ENCODE measurements around the gene IFIT3. TPM values are rescaled to one million over a fixed set of nuclear protein-coding genes. Genes with fewer than 3 reads are reported as not detected.
A peak's percentile ranks its signal among the peaks of the same experiment; 100 is the strongest.

Gene IFIT3
- total and polyA plus RNA-seq, 7 experiments from 2014 or later, result 1.8 to 22.3 (median 4.1) TPM

DNA sequence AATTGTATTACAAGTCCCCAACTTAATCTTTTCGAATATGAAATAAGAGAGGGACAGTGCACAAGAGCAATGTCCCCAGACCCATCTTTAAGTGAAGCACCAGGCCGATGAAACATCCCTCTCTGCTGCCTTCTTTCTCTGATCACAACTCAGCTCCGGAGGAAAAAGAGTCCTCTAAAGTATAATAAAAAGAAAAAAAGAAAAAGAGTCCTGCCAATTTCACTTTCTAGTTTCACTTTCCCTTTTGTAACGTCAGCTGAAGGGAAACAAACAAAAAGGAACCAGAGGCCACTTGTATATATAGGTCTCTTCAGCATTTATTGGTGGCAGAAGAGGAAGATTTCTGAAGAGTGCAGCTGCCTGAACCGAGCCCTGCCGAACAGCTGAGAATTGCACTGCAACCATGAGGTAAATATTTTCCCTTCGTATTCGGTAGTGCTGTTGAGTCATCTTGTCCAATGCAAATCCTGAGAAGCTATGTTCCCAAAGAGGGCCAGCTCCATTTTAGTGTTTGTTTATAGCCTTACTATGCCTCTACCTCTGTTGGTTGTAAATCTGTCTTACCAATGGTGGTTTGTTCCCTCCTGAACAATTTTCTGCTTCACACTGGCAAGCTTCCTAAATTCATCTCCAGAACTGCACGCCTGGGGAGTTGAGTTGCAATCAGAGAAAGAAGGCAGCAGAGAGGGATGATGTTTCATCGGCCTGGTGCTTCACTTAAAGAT, 25.9 kb upstream of the IFIT3 start, which contains the start of gene IFIT2:
TSS of gene IFIT2 (plus strand) at position 326 of the 725 bp plus-strand sequence. CDS start at position 404, 78 bp downstream.
- peak within 1 kb of the TSS; percentile 71 for H3K27ac ChIP-seq (ENCODE audit: low read depth, low read length)
- peak within 1 kb of the TSS; percentile 76 for H3K4me3 ChIP-seq (ENCODE audit: low read length)
- H3K4me1 ChIP-seq (ENCODE audit: control insufficient read depth in 2 of 2, insufficient read depth in 2 of 2, low read length in 2 of 2), result peaks cover 15 to 24% of the 10 kb centered on the region in 2 donors
- CTCF ChIA-PET, result interaction anchor here (0.9 to 2.9 kb wide), 5 partner anchors 9 to 91 kb away, joined by 3 to 13 read pairs (median 4); partner anchors contain the start of gene IFIT1
- POLR2A ChIA-PET, result interaction anchor here (0.6 to 6.9 kb wide), 15 partner anchors 9 to 1440 kb away, joined by 3 to 46 read pairs (median 4); partner anchors contain the start of genes IFIT1, IFIT3, IFIT5 and LIPA
- H3K36me3 ChIP-seq (ENCODE audit: control insufficient read depth in 2 of 3, insufficient read depth in 3 of 3, low read length in 3 of 3), result peaks cover 0 to 13% (median 0%) of the 10 kb centered on the region in 3 experiments
- H3K9me3 Mint-ChIP-seq, result peaks cover 2 to 39% (median 6%) of the 10 kb centered on the region in 11 donors
- H3K27me3 ChIP-seq (ENCODE audit: control insufficient read depth in 2 of 2, insufficient read depth in 2 of 2, low read length in 2 of 2), result no peaks in the 10 kb centered on the region
- H3K27me3 Mint-ChIP-seq, result peaks cover 0 to 25% (median 0%) of the 10 kb centered on the region in 5 donors
- DNase-seq (peak in 7 of 9 donors; percentile 50 to 72 (median 60)), ATAC-seq (peak; percentile 86)
- intact Hi-C loops (cut with micrococcal nuclease), result loop anchor here (1.0 to 5.0 kb wide), 10 partner anchors 26 to 1440 kb away; partner anchors contain the start of genes IFIT1 (in 2 of the 2), IFIT5 (in 2 of the 2), KIF20B (in 1 of the 2) and KLLN (in 1 of the 2)
- H3K36me3 Mint-ChIP-seq, result peaks cover 18 to 34% (median 31%) of the 10 kb centered on the region in 5 donors
- peaks cover 0 to 5% (median 0%) of the 10 kb centered on the region in 3 experiments for H3K9me3 ChIP-seq (ENCODE audit: control insufficient read depth in 2 of 3, low read length in 3 of 3)
- peaks cover 24 to 60% (median 44%) of the 10 kb centered on the region in 7 donors for H3K4me1 Mint-ChIP-seq
- H3K4me3 Mint-ChIP-seq, result peak within 1 kb of the TSS; percentile 83 to 99 (median 94)
- peak within 1 kb of the TSS; percentile 88 to 98 (median 97) for H3K27ac Mint-ChIP-seq

DNA sequence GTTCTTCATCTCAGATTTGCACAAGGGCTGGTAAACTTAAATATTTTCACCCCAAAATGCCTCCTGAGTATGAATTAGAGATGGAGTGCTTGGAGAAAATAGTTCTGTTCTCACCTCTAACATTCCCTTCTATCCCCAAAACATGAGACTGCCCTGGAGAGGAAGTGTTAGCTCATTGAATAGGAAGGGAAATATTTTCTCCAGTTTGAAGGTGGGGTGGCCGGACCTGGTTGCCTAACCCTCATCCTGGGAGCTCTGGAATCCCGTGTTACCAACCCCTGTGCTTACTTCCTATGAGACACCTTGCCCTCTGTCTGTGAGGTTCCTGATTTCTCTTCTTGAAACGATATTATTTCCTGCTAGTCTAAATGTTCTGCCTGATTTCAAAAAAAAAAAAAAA, 25.2 kb upstream of the IFIT3 start:
- ChIA-PET POLR2A (interaction anchor here (0.8 to 6.9 kb wide), 8 partner anchors 14 to 1440 kb away, joined by 3 to 46 read pairs (median 12); partner anchors contain the start of genes IFIT1, IFIT3, IFIT5 and LIPA), CTCF (interaction anchor here (1.1 to 2.9 kb wide), 2 partner anchors 10 to 67 kb away, joined by 3 to 13 read pairs; no protein-coding TSS in a partner anchor)
- H3K9me3 Mint-ChIP-seq, result peaks cover 2 to 46% (median 9%) of the 10 kb centered on the region in 11 donors
- Histone ChIP-seq H3K4me3 (ENCODE audit: low read length) (peak overlapping the region; percentile 76), H3K9me3 (ENCODE audit: control insufficient read depth in 2 of 3, low read length in 3 of 3) (peaks cover 0 to 5% (median 5%) of the 10 kb centered on the region in 3 experiments), H3K4me1 (ENCODE audit: control insufficient read depth in 2 of 2, insufficient read depth in 2 of 2, low read length in 2 of 2) (peaks cover 15 to 24% of the 10 kb centered on the region in 2 donors), H3K27me3 (ENCODE audit: control insufficient read depth in 2 of 2, insufficient read depth in 2 of 2, low read length in 2 of 2) (no peaks in the 10 kb centered on the region), H3K27ac (ENCODE audit: low read depth, low read length) (peak overlapping the region; percentile 71), H3K36me3 (ENCODE audit: control insufficient read depth in 2 of 3, insufficient read depth in 3 of 3, low read length in 3 of 3) (peaks cover 0 to 20% (median 0%) of the 10 kb centered on the region in 3 experiments)
- peak overlapping the region; percentile 88 to 98 (median 97) for H3K27ac Mint-ChIP-seq
- peaks cover 0 to 24% (median 0%) of the 10 kb centered on the region in 5 donors for H3K27me3 Mint-ChIP-seq
- H3K4me3 Mint-ChIP-seq, result peak overlapping the region; percentile 83 to 99 (median 94)
- DNase-seq, result peak in 1 of 9 donors; percentile 1
- H3K36me3 Mint-ChIP-seq, result peaks cover 23 to 40% (median 38%) of the 10 kb centered on the region in 5 donors
- no peak for ATAC-seq
- peaks cover 24 to 61% (median 44%) of the 10 kb centered on the region in 7 donors for H3K4me1 Mint-ChIP-seq
- intact Hi-C loops (cut with micrococcal nuclease), result loop anchor here (1.0 to 5.0 kb wide), 7 partner anchors 26 to 1440 kb away; partner anchors contain the start of genes IFIT1 (in 1 of the 2), IFIT5 (in 1 of the 2), KLLN (in 1 of the 2) and PTEN (in 1 of the 2)

- ChIA-PET POLR2A (interaction anchor here (0.9 to 6.9 kb wide), 4 partner anchors 8 to 110 kb away, joined by 3 to 46 read pairs (median 21); partner anchors contain the start of genes IFIT1 and IFIT5), CTCF (interaction anchor here (0.6 to 2.9 kb wide), 2 partner anchors 29 to 66 kb away, joined by 3 to 13 read pairs; no protein-coding TSS in a partner anchor)
- ATAC-seq (no peak), DNase-seq (no peak)
- H3K9me3 Mint-ChIP-seq, result peaks cover 2 to 51% (median 12%) of the 10 kb centered on the region in 11 donors
- peaks cover 0 to 23% (median 0%) of the 10 kb centered on the region in 3 experiments for H3K36me3 ChIP-seq (ENCODE audit: control insufficient read depth in 2 of 3, insufficient read depth in 3 of 3, low read length in 3 of 3)
- H3K4me1 ChIP-seq (ENCODE audit: control insufficient read depth in 2 of 2, insufficient read depth in 2 of 2, low read length in 2 of 2), result peaks cover 15 to 24% of the 10 kb centered on the region in 2 donors
- H3K4me3 Mint-ChIP-seq, result peak overlapping the region; percentile 83 to 99 (median 94)
- peaks cover 0 to 23% (median 0%) of the 10 kb centered on the region in 5 donors for H3K27me3 Mint-ChIP-seq
- H3K27me3 ChIP-seq (ENCODE audit: control insufficient read depth in 2 of 2, insufficient read depth in 2 of 2, low read length in 2 of 2), result no peaks in the 10 kb centered on the region
- intact Hi-C loops (cut with micrococcal nuclease), result loop anchor here (2.0 to 5.0 kb wide), 4 partner anchors 50 to 1441 kb away; partner anchors contain the start of genes IFIT1 (in 1 of the 2), IFIT5 (in 1 of the 2), KLLN (in 1 of the 2) and PTEN (in 1 of the 2)
- H3K27ac Mint-ChIP-seq, result peak overlapping the region in 8 of 9 donors; percentile 95 to 98 (median 97)
- H3K9me3 ChIP-seq (ENCODE audit: control insufficient read depth in 2 of 3, low read length in 3 of 3), result peaks cover 0 to 5% (median 5%) of the 10 kb centered on the region in 3 experiments
- H3K27ac ChIP-seq (ENCODE audit: low read depth, low read length), result no peak overlapping the region
- H3K4me3 ChIP-seq (ENCODE audit: low read length), result peak overlapping the region; percentile 76
- H3K4me1 Mint-ChIP-seq, result peaks cover 24 to 61% (median 44%) of the 10 kb centered on the region in 7 donors
- peaks cover 26 to 45% (median 41%) of the 10 kb centered on the region in 5 donors for H3K36me3 Mint-ChIP-seq
Observed at GRCh38 chr10:89303161-89303560, 24.6 kb upstream of the IFIT3 start.

DNA sequence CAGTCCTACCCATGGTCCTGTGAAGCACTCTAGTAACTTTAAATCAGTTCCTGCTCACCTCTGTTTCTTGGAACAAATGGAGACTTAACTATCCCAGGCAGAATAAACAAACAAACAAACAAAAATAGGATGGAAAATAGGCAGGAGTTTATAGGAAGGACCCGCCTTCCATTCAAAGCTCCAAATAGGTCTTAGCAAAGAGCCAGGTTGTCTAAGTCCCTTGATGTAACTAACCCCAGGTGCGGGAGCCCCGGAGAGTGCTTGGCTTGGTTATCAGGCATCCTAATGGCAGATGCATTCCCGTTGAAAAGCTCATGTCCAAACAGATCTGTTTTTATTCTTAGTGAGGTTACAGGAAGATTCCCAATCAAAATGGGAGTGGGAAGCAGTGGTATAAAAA, 23.8 kb upstream of the IFIT3 start:
- no peak overlapping the region for H3K27ac ChIP-seq (ENCODE audit: low read depth, low read length)
- H3K36me3 ChIP-seq (ENCODE audit: control insufficient read depth in 2 of 3, insufficient read depth in 3 of 3, low read length in 3 of 3), result peaks cover 0 to 23% (median 0%) of the 10 kb centered on the region in 3 experiments
- Mint-ChIP-seq H3K4me3 (peak overlapping the region; percentile 83 to 99 (median 94)), H3K36me3 (peaks cover 26 to 53% (median 46%) of the 10 kb centered on the region in 5 donors), H3K4me1 (peaks cover 24 to 61% (median 44%) of the 10 kb centered on the region in 7 donors), H3K27ac (peak overlapping the region in 4 of 9 donors; percentile 3 to 98 (median 96)), H3K27me3 (peaks cover 0 to 20% (median 0%) of the 10 kb centered on the region in 5 donors), H3K9me3 (peaks cover 2 to 51% (median 7%) of the 10 kb centered on the region in 11 donors)
- DNase-seq (no peak), ATAC-seq (no peak)
- peak overlapping the region; percentile 76 for H3K4me3 ChIP-seq (ENCODE audit: low read length)
- intact Hi-C loops (cut with micrococcal nuclease), result loop anchor here in 1 of 2 donors (5.0 kb wide), 1 partner anchor 1442 kb away; the partner anchor contains the start of genes KLLN and PTEN
- H3K9me3 ChIP-seq (ENCODE audit: control insufficient read depth in 2 of 3, low read length in 3 of 3), result peaks cover 0 to 5% (median 5%) of the 10 kb centered on the region in 3 experiments
- H3K4me1 ChIP-seq (ENCODE audit: control insufficient read depth in 2 of 2, insufficient read depth in 2 of 2, low read length in 2 of 2), result peaks cover 15 to 24% of the 10 kb centered on the region in 2 donors
- H3K27me3 ChIP-seq (ENCODE audit: control insufficient read depth in 2 of 2, insufficient read depth in 2 of 2, low read length in 2 of 2), result no peaks in the 10 kb centered on the region
- CTCF ChIA-PET, result interaction anchor here (1.1 kb wide), 1 partner anchor 52 kb away, joined by 3 read pairs; the partner anchor contains the start of gene LIPA
- POLR2A ChIA-PET, result interaction anchor here (0.8 to 6.9 kb wide), 3 partner anchors 9 to 110 kb away, joined by 3 to 46 read pairs (median 3); partner anchors contain the start of gene IFIT5

- intact Hi-C loops (cut with micrococcal nuclease), result loop anchor here in 1 of 2 donors (5.0 kb wide), 1 partner anchor 1442 kb away; the partner anchor contains the start of genes KLLN and PTEN
- peaks cover 0 to 17% (median 0%) of the 10 kb centered on the region in 5 donors for H3K27me3 Mint-ChIP-seq
- H3K36me3 ChIP-seq (ENCODE audit: control insufficient read depth in 2 of 3, insufficient read depth in 3 of 3, low read length in 3 of 3), result peaks cover 0 to 23% (median 0%) of the 10 kb centered on the region in 3 experiments
- ATAC-seq, result no peak
- no peak for DNase-seq
- H3K9me3 Mint-ChIP-seq, result peaks cover 1 to 51% (median 8%) of the 10 kb centered on the region in 11 donors
- peaks cover 0 to 5% (median 5%) of the 10 kb centered on the region in 3 experiments for H3K9me3 ChIP-seq (ENCODE audit: control insufficient read depth in 2 of 3, low read length in 3 of 3)
- H3K4me3 ChIP-seq (ENCODE audit: low read length), result peak overlapping the region; percentile 76
- H3K27ac ChIP-seq (ENCODE audit: low read depth, low read length), result no peak overlapping the region
- peak overlapping the region in 2 of 9 donors; percentile 96 to 98 for H3K27ac Mint-ChIP-seq
- ChIA-PET CTCF (interaction anchor here (1.1 kb wide), 1 partner anchor 53 kb away, joined by 3 read pairs; the partner anchor contains the start of gene LIPA), POLR2A (interaction anchor here (0.8 to 6.9 kb wide), 2 partner anchors 68 to 109 kb away, joined by 3 to 46 read pairs; partner anchors contain the start of gene IFIT5)
- peaks cover 15 to 24% of the 10 kb centered on the region in 2 donors for H3K4me1 ChIP-seq (ENCODE audit: control insufficient read depth in 2 of 2, insufficient read depth in 2 of 2, low read length in 2 of 2)
- peak overlapping the region in 4 of 10 donors; percentile 91 to 99 (median 95) for H3K4me3 Mint-ChIP-seq
- H3K36me3 Mint-ChIP-seq, result peaks cover 30 to 57% (median 51%) of the 10 kb centered on the region in 5 donors
- peaks cover 24 to 57% (median 44%) of the 10 kb centered on the region in 7 donors for H3K4me1 Mint-ChIP-seq
- H3K27me3 ChIP-seq (ENCODE audit: control insufficient read depth in 2 of 2, insufficient read depth in 2 of 2, low read length in 2 of 2), result no peaks in the 10 kb centered on the region
Observed at GRCh38 chr10:89304446-89304845, 23.4 kb upstream of the IFIT3 start.
